HG02973 (cell line): ENCODE results near the gene MRGPRE.
"Not testable (repeated sequence)": the region's sequence is repeated elsewhere in the genome, so short reads cannot be mapped to it uniquely, and the experiment has no call there.

Experiments used
- ATAC-seq: cut with Tn5 transposase; IDR thresholded peaks from one replicate; pipeline ENCODE4 v1.9.1; 2021; ENCODE audit warnings: moderate library complexity; ENCODE audit not compliant: unreplicated experiment

Gene MRGPRE

GRCh38 chr11:3231851-3232744 is at the start of gene MRGPRE:
MRGPRE (minus strand) TSS chr11:3232417; CDS start chr11:3228799, 3,618 bp downstream.
- no peak for ATAC-seq

- ATAC-seq = not testable (repeated sequence)
Measured at GRCh38 chr11:3281146-3281545, 48.9 kb upstream of the MRGPRE start.

DNA sequence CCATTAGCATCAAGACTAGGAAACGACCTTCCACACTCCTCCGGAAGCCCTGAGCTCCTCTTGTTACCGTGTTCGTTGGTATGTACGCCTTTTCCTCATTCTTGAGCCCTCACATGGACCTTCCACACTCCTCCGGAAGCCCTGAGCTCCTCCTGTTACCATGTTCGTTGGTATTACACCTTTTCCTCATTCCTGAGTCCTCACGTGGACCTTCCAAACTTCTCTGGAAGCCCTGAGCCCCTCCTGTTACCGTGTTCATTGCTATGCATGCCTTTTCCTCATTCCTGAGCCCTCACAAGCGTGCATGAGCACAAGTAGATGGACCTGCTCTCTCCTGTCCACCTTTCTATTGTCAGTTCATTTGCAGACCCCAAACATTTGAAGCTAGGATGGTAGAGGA is 48.4 kb upstream of the MRGPRE start:
- ATAC-seq = not testable (repeated sequence)

- ATAC-seq = not testable (repeated sequence)
Measured at GRCh38 chr11:3278922-3279321, 46.7 kb upstream of the MRGPRE start.

DNA sequence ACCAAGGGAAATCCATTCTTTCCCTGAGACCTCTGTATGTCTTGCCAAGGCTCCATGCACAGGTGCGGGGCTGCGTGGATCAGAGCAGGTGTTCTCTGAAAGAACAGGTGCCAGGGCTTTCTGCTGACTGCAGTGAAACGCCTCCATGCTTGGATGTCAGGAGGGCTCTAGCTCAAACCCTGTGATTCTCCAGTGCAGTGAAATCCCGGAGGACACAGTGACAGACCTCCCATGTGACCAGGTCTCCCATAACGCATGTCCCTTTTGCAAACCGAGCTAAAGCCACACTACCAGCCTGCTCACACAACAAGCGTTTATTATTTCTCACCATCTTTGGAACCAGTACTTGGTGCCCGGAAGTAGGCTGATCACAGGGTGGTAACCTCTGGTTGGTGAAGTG is 41.4 kb upstream of the MRGPRE start:
- ATAC-seq = not testable (repeated sequence)

DNA sequence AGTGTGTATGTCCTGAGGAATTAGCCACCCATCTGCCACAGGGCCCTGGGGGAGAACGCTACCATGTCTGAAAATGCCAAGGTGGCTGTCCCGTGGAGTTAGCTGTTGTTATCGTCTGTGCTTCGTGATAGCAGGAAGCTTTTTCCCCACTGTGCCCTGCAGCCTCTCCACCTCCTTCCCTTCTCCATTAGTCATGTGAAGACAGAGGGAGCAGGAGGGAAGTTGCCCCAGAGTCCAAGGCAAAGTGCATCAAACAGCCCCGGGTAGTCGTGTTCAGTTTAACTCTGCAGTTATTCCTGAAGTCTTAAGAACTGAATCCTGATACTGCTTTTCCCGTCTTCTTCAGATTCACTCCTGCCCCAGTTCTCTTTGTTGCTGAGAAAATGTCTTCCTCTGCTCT is 30.3 kb upstream of the MRGPRE start:
- not testable (repeated sequence) for ATAC-seq

DNA sequence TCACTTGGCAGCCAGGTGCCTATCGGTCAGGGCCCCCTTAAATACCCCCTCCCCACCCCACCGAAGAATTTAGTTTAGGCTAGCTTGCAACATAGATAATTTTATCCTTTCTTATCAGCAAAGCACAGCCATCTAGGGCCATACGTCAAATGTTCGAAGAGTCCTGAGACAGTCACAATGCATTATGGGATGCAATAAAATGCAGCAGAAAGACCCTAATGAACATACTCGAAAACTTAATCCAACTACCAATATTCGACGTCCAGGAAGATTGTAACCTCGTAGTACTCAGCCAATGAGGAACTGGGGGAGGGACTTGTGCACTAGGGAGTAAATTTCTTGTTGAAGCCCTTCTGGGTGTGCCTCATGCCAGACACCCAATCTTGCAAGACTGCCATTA is 29.6 kb upstream of the MRGPRE start:
- not testable (repeated sequence) for ATAC-seq

GRCh38 chr11:3257509-3257908 is 25.3 kb upstream of the MRGPRE start:
- not testable (repeated sequence) for ATAC-seq

DNA sequence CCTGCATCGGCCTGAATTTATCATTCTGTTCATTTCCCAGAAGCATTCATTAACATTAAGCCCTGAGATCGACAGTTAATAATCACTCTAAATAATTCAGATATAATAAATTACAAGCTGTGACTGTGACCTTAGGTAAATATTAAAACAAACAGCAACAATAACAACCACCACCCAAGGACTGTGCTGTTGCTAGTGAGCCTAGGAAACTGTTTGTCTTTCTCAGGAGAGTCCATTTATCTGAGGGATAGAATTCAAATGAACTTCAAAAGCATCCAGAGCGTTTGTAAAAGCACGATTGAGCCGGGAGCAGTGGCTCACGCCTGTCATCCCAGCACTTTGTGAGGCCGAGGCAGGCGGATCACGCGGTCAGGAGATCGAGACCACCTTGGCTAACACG is 23.0 kb upstream of the MRGPRE start:
- not testable (repeated sequence) for ATAC-seq

- not testable (repeated sequence) for ATAC-seq
Measured at GRCh38 chr11:3254773-3255172, 22.6 kb upstream of the MRGPRE start.

DNA sequence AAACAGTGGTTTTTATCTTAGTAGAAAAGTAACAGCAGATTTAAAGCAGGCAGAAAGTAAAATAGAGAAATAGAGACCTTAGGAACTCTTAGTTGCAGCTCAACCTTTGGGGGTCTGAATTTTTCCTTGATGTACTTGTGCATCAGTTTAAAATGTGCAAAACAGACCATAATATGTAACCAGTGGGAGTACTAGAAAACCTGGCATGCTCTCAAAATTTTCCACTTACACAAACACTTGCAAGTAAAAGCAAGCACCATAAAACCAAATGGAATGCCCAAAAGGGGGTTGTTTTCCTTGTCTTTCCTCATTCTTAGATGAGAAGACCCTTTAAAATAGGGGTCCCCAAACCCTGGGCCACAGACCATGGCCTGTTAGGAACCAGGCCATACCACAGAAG is 12.9 kb upstream of the MRGPRE start:
- ATAC-seq = no peak

- no peak for ATAC-seq
Measured at GRCh38 chr11:3243880-3244279, 11.7 kb upstream of the MRGPRE start.

- ATAC-seq = no peak
Measured at GRCh38 chr11:3237119-3237518, 4.9 kb upstream of the MRGPRE start.

DNA sequence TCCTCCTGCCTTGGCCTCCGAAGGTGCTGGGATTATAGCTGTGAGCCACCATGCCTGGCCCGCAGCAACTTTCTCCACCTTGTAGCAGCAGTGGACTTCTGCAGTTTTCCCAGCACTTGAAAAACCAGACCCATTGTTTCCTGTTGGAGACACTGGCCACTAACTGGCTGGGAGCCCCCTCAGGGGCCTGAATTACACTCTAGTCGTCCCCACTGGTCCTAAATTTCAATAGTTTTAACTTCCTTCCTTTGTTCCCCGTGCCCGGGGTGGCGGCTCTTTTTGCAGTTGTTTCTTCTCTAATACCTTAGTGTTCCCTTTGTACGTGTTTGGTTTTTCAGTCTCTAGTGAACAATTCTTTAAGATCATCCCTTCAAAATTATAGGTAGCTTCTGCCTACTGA is 2.6 kb upstream of the MRGPRE start:
- no peak for ATAC-seq

GRCh38 chr11:3232956-3233355 is 739 bp upstream of the MRGPRE start:
- ATAC-seq = no peak

- ATAC-seq = no peak
Measured at GRCh38 chr11:3231550-3231850, 717 bp downstream of the MRGPRE start.

DNA sequence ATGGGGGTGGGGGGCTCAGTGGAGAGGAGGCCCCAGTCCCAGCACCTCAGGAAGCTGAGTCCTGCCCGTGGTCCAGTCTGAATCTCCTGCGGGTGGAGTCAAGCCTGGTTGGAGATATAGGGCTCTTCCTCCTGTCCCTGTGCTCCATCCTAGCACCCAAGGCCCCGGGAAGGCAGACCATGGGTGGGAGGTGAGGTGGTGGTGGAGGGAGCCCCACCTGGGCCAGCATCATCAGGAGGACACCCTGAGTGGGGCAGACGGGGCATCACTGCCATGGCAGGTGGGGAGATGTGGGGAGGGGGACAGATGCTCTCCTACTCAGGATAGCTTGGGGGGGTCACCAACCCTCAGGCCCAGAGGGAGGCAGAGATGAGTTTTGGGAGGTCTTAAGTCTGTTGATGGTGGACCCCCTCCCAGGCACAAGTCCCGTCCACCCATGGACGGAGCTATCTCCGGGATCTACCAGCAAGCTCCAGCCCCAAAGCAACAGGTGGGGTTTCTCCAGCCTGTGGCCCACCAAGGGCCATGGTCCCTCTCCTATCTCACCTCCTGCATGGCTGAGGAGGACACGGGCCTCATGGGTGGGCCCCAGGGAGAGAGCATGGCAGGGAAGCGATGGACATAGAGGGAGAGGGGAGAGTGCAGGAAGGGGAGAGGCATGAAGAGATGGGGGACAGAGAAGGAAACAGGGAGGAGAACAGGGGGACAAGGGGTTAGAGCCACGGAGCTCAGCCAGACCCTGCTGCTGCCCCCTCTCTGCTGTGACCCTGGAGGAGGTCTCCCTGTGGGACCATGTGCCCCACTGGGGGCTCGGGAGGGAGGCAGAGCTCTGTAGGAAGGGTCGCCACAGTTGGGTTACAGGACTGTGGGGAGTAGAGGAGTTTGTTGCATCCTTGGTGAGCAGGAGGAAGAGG is 1.3 kb downstream of the MRGPRE start:
- ATAC-seq = no peak

DNA sequence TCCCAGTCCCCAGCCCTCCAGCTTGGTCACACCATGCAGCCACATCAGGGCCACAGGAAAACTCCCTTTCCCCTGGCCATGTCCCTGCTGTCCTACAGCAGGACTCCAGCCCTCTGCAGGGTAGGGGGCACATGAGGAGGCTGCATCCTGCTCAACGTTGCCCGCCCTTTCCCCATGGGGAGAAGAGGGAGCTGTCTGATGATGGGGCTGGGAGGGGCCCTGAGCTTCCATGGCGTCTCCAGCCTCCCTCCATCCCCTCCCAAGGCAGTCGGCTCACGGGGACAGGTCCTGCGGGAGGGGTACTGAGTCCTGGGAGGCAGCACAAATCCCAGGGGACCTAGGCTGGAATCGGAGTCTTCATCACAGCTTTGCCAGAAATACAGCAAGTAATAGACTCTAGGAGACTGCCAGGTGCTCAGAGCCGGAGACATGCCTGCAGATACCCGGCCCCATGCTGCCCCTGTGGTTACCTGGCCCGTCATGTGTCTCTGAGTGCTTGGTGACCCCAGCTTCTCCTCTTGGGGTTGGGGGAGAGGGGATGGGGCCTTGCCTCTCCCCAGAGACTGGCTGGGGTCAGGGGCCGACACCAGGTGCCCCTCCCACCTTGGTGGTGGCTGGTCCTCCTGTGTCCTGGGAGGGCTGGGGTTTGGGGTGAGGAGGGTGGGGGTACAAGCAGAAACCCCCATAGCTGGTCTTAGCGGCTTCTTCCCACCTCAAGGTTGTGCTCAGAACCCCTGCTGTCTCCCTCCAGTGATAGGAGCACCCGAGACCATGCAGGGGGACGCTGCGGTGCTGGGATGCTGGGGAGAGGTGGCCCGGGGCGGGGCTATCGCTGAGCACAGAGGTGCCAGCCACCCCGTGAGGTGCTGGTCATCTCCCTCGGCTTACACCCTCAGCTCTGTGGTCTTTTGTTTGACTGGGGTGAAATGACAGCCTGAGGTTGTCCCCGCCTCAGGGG is 2.3 kb downstream of the MRGPRE start:
- ATAC-seq = no peak

GRCh38 chr11:3228445-3228829 is 3.8 kb downstream of the MRGPRE start:
- ATAC-seq = no peak

DNA sequence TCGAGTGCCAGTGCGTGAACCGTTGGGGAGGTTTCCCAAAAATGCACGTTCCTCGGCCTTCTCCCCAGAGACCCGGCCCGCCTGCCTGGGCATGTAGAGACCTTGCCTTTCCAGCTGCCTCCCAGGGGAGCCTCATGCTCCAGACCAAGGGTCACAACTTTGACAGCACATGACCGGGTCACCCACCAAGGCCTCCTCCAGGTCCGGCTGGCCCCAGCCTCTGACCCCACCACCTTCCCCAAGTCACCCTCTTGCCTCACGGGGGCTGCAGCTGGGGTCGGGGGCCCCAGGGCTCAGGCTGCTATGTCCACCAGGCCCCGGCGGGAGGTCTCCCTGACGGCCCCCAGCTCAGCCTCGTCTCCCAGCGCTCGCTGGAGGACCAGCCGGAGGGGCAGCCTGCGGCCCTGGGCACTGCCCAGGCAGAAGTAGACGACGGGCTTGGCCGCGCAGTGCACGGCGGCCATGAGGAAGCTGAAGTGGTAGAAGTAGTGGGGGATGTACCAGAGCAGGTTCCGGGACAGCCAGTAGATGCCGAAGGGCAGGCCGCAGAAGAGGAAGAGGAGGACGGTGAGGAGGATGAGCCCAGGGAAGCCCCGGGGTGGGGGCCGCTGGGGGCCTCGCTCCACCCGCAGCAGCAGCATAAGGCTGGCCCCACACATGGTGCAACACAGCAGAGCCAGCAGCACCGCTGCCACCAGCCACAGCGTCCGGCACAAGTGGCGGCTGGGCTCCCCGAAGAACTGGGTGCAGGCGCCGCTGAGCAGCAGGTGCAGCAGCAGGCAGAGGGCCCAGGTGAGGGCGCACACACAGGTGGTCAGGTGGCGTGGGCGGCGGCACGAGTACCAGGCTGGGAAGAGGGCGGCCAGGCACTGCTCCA is 4.4 kb downstream of the MRGPRE start:
- ATAC-seq = no peak
